ENCODE results near the gene GIMAP2.

GIMAP2 gene

GRCh38 chr7:150703209-150703608 is 17.7 kb downstream of the GIMAP2 start:
- Mint-ChIP-seq H3K27me3 (ENCODE audit: low read depth, poor library complexity) (peaks cover 3% of the 10 kb centered on the region), H3K4me1 (no peaks in the 10 kb centered on the region), H3K36me3 (ENCODE audit: low read depth) (peaks cover 16% of the 10 kb centered on the region), H3K4me3 (no peak overlapping the region), H3K9me3 (peaks cover 64% of the 10 kb centered on the region), H3K27ac (no peak overlapping the region)
- TF ChIP-seq CTCF (IDR thresholded peaks at IDR 0.05), result no peak
- DNase-seq, result no peak

- DNase-seq, result no peak
- Mint-ChIP-seq H3K36me3 (ENCODE audit: low read depth) (no peaks in the 10 kb centered on the region), H3K27me3 (ENCODE audit: low read depth, poor library complexity) (peaks cover 10% of the 10 kb centered on the region), H3K4me1 (peaks cover 16% of the 10 kb centered on the region), H3K4me3 (no peak overlapping the region), H3K27ac (no peak overlapping the region), H3K9me3 (peaks cover 21% of the 10 kb centered on the region)
- TF ChIP-seq CTCF (IDR thresholded peaks at IDR 0.05), result no peak
Observed at GRCh38 chr7:150715293-150715692, 29.8 kb downstream of the GIMAP2 start.

- Mint-ChIP-seq H3K4me1 (peaks cover 16% of the 10 kb centered on the region), H3K27me3 (ENCODE audit: low read depth, poor library complexity) (peaks cover 10% of the 10 kb centered on the region), H3K27ac (no peak overlapping the region), H3K4me3 (no peak overlapping the region), H3K9me3 (peaks cover 21% of the 10 kb centered on the region), H3K36me3 (ENCODE audit: low read depth) (no peaks in the 10 kb centered on the region)
- no peak for TF ChIP-seq CTCF (IDR thresholded peaks at IDR 0.05)
- no peak for DNase-seq
Observed at GRCh38 chr7:150715738-150716137, 30.2 kb downstream of the GIMAP2 start.

GRCh38 chr7:150716368-150716767 is 30.9 kb downstream of the GIMAP2 start, which contains the start of gene GIMAP1:
Gene GIMAP1 (plus strand): TSS chr7:150716613. CDS start chr7:150719048, 2,435 bp downstream.
- no peak within 1 kb of the TSS for H3K27ac Mint-ChIP-seq
- peaks cover 10% of the 10 kb centered on the region for H3K27me3 Mint-ChIP-seq (ENCODE audit: low read depth, poor library complexity)
- no peaks in the 10 kb centered on the region for H3K36me3 Mint-ChIP-seq (ENCODE audit: low read depth)
- peaks cover 16% of the 10 kb centered on the region for H3K4me1 Mint-ChIP-seq
- TF ChIP-seq CTCF (IDR thresholded peaks at IDR 0.05), result no peak
- H3K4me3 Mint-ChIP-seq, result no peak within 1 kb of the TSS
- H3K9me3 Mint-ChIP-seq, result peaks cover 21% of the 10 kb centered on the region
- DNase-seq, result no peak

GRCh38 chr7:150716939-150717338 is 31.4 kb downstream of the GIMAP2 start:
- TF ChIP-seq CTCF (IDR thresholded peaks at IDR 0.05), result no peak
- H3K4me1 Mint-ChIP-seq, result peaks cover 16% of the 10 kb centered on the region
- H3K4me3 Mint-ChIP-seq, result no peak overlapping the region
- peaks cover 10% of the 10 kb centered on the region for H3K27me3 Mint-ChIP-seq (ENCODE audit: low read depth, poor library complexity)
- H3K36me3 Mint-ChIP-seq (ENCODE audit: low read depth), result no peaks in the 10 kb centered on the region
- H3K27ac Mint-ChIP-seq, result no peak overlapping the region
- H3K9me3 Mint-ChIP-seq, result peaks cover 21% of the 10 kb centered on the region
- no peak for DNase-seq

GRCh38 chr7:150717814-150718420 is 32.4 kb downstream of the GIMAP2 start:
- no peak overlapping the region for H3K4me3 Mint-ChIP-seq
- peaks cover 16% of the 10 kb centered on the region for H3K4me1 Mint-ChIP-seq
- peaks cover 10% of the 10 kb centered on the region for H3K27me3 Mint-ChIP-seq (ENCODE audit: low read depth, poor library complexity)
- no peak for TF ChIP-seq CTCF (IDR thresholded peaks at IDR 0.05)
- H3K9me3 Mint-ChIP-seq, result peaks cover 11% of the 10 kb centered on the region
- no peak for DNase-seq
- no peaks in the 10 kb centered on the region for H3K36me3 Mint-ChIP-seq (ENCODE audit: low read depth)
- no peak overlapping the region for H3K27ac Mint-ChIP-seq

Data from nephron progenitor cell (in vitro differentiated cells).